Measurements from ENCODE around the gene TCP11.
"Not testable (repeated sequence)": the region's sequence is repeated elsewhere in the genome, so short reads cannot be mapped to it uniquely, and the experiment has no call there.

TCP11 gene

DNA sequence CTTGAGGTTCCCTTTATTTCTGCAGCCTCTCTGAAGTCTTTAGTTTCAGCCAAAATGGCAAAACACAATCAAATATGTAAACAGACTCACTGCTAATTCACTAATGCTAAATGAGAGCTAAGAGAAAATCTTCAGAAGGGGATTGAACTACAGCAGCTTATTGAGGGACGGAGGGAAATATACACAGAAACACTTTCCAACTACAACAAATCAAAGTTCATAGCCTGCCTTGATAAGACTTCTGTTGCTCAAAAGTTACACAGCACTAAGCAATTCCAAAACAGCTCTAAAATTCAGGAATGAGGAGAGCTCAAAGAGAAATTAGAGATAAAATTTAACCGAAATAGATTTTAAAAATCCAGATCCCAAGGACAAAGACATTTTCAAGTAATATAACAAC is 1.7 kb downstream of the TCP11 start:
- H3K27ac ChIP-seq (ENCODE audit: insufficient read depth, low read length, poor library complexity, severe bottlenecking) = no peak overlapping the region
- H3K4me1 ChIP-seq (ENCODE audit: control insufficient read depth, insufficient read depth, low read length, poor library complexity, severe bottlenecking) = peaks cover 8% of the 10 kb centered on the region
- no peak for DNase-seq
- H3K27me3 ChIP-seq (replicated peaks; ENCODE audit: control insufficient read depth, insufficient read depth, low read length, poor library complexity, severe bottlenecking) = peaks cover 7% of the 10 kb centered on the region
- no peaks in the 10 kb centered on the region for H3K9me3 ChIP-seq (ENCODE audit: control insufficient read depth, low read length)
- H3K36me3 ChIP-seq (ENCODE audit: control insufficient read depth, insufficient read depth, low read length) = no peaks in the 10 kb centered on the region
- no peak overlapping the region for H3K4me3 ChIP-seq (ENCODE audit: insufficient read depth, low read depth, low read length, poor library complexity, severe bottlenecking)

DNA sequence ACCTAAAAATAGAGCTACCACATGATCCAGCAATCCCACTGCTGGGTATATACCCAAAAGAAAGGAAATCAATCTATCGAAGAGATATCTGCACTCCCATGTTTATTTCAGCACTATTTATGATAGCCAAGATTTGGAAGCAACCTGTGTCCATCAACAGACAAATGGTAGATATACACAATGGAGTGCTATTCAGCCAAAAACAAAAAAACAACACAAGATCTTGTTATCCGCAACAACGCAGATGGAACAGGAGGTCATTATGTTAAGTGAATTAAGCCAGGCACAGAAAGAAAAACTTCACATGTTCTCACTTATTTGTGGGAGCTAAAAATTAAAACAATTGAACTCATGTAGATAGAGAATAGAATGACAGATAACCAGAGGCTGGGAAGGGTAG is 2.9 kb downstream of the TCP11 start:
- H3K27me3 ChIP-seq (replicated peaks; ENCODE audit: control insufficient read depth, insufficient read depth, low read length, poor library complexity, severe bottlenecking); H3K4me3 ChIP-seq (ENCODE audit: insufficient read depth, low read depth, low read length, poor library complexity, severe bottlenecking); H3K9me3 ChIP-seq (ENCODE audit: control insufficient read depth, low read length); DNase-seq; H3K27ac ChIP-seq (ENCODE audit: insufficient read depth, low read length, poor library complexity, severe bottlenecking); H3K4me1 ChIP-seq (ENCODE audit: control insufficient read depth, insufficient read depth, low read length, poor library complexity, severe bottlenecking); H3K36me3 ChIP-seq (ENCODE audit: control insufficient read depth, insufficient read depth, low read length): not testable (repeated sequence)

DNA sequence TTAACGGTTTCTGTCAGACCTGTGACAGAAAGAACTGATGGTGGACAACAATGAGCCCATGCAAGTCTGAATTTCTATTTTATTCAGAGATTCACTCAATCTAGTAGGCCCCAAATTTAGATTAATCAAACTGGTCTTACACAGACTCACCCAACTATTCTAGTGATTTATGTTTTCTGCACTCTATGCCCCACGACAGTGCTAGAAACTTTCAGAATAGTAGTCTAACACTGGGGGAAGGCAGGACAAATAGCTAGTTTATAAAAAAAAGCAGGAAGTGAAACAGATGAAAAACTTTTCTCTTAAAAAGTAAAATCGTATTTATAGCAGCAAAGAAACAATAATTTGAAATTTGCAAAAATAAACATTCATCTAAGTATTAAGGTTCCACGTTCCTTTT is 5.0 kb downstream of the TCP11 start:
- no peaks in the 10 kb centered on the region for H3K9me3 ChIP-seq (ENCODE audit: control insufficient read depth, low read length)
- no peak overlapping the region for H3K27ac ChIP-seq (ENCODE audit: insufficient read depth, low read length, poor library complexity, severe bottlenecking)
- peaks cover 7% of the 10 kb centered on the region for H3K27me3 ChIP-seq (replicated peaks; ENCODE audit: control insufficient read depth, insufficient read depth, low read length, poor library complexity, severe bottlenecking)
- DNase-seq = no peak
- H3K4me1 ChIP-seq (ENCODE audit: control insufficient read depth, insufficient read depth, low read length, poor library complexity, severe bottlenecking) = peaks cover 7% of the 10 kb centered on the region
- H3K36me3 ChIP-seq (ENCODE audit: control insufficient read depth, insufficient read depth, low read length) = no peaks in the 10 kb centered on the region
- no peak overlapping the region for H3K4me3 ChIP-seq (ENCODE audit: insufficient read depth, low read depth, low read length, poor library complexity, severe bottlenecking)

DNA sequence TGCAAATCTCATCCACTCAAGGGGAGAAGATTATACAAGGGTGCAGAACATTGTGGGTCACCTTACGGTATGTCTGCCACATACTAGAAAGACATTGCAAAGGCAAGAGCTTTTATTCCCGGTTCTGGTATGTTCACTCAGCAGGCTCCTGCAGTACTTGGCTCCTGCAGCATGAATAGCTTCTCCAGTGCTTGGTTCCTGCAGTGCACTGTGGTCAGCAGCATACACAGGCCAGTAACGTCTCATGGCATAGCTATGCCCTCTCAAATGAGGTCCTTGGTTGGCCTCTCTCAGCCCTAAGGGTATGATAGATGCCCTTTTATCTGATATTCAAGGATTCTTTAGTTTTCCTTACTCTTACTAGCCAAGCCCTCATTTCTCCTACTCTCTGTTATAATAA is 12.6 kb downstream of the TCP11 start:
- Histone ChIP-seq H3K27ac (ENCODE audit: insufficient read depth, low read length, poor library complexity, severe bottlenecking) (no peak overlapping the region), H3K4me1 (ENCODE audit: control insufficient read depth, insufficient read depth, low read length, poor library complexity, severe bottlenecking) (no peaks in the 10 kb centered on the region), H3K4me3 (ENCODE audit: insufficient read depth, low read depth, low read length, poor library complexity, severe bottlenecking) (no peak overlapping the region), H3K36me3 (ENCODE audit: control insufficient read depth, insufficient read depth, low read length) (no peaks in the 10 kb centered on the region), H3K9me3 (ENCODE audit: control insufficient read depth, low read length) (no peaks in the 10 kb centered on the region), H3K27me3 (replicated peaks; ENCODE audit: control insufficient read depth, insufficient read depth, low read length, poor library complexity, severe bottlenecking) (no peaks in the 10 kb centered on the region)
- no peak for DNase-seq

DNA sequence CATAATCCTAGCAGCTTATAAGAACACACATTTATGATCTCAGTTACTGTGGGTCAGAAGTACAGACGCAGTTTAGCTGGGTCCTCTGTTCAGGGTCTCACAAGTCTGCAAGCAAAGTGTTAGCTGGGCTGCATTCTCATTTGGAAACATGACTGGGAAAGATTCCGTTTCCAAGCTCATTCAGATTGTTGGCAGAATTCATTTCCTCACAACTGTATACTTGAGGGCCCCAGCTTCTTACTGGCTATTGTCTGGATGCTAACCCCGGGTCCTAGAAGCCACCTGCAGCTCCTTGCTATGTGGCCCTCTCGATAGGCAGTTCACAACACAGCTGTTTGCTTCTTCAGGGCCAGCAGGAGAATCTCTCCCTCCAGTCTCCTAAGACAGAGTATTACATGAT is 13.1 kb downstream of the TCP11 start:
- H3K36me3 ChIP-seq (ENCODE audit: control insufficient read depth, insufficient read depth, low read length) = no peaks in the 10 kb centered on the region
- no peak for DNase-seq
- H3K4me3 ChIP-seq (ENCODE audit: insufficient read depth, low read depth, low read length, poor library complexity, severe bottlenecking) = no peak overlapping the region
- no peaks in the 10 kb centered on the region for H3K27me3 ChIP-seq (replicated peaks; ENCODE audit: control insufficient read depth, insufficient read depth, low read length, poor library complexity, severe bottlenecking)
- no peaks in the 10 kb centered on the region for H3K4me1 ChIP-seq (ENCODE audit: control insufficient read depth, insufficient read depth, low read length, poor library complexity, severe bottlenecking)
- H3K27ac ChIP-seq (ENCODE audit: insufficient read depth, low read length, poor library complexity, severe bottlenecking) = no peak overlapping the region
- H3K9me3 ChIP-seq (ENCODE audit: control insufficient read depth, low read length) = no peaks in the 10 kb centered on the region

DNA sequence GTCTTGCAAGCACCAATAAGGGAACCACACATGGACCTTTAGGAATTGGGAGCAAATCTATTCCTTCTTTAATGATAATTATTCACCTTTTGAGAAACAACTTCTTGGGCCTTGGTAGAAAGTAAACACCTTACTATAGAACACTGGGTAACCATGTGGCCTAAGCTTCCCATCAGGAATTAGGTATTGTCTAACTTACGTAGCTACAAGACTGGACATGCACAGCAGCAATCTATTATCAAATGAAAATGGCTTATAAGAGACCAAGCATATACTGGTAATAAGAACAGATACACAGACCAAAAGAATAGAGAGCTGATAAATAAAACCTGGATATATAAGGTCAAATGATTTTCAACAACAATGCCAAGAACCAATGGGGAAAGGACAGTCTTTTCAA is 16.8 kb downstream of the TCP11 start:
- H3K27ac ChIP-seq (ENCODE audit: insufficient read depth, low read length, poor library complexity, severe bottlenecking) = no peak overlapping the region
- H3K27me3 ChIP-seq (replicated peaks; ENCODE audit: control insufficient read depth, insufficient read depth, low read length, poor library complexity, severe bottlenecking) = no peaks in the 10 kb centered on the region
- no peaks in the 10 kb centered on the region for H3K9me3 ChIP-seq (ENCODE audit: control insufficient read depth, low read length)
- H3K4me1 ChIP-seq (ENCODE audit: control insufficient read depth, insufficient read depth, low read length, poor library complexity, severe bottlenecking) = no peaks in the 10 kb centered on the region
- H3K4me3 ChIP-seq (ENCODE audit: insufficient read depth, low read depth, low read length, poor library complexity, severe bottlenecking) = no peak overlapping the region
- no peaks in the 10 kb centered on the region for H3K36me3 ChIP-seq (ENCODE audit: control insufficient read depth, insufficient read depth, low read length)
- DNase-seq = no peak

DNA sequence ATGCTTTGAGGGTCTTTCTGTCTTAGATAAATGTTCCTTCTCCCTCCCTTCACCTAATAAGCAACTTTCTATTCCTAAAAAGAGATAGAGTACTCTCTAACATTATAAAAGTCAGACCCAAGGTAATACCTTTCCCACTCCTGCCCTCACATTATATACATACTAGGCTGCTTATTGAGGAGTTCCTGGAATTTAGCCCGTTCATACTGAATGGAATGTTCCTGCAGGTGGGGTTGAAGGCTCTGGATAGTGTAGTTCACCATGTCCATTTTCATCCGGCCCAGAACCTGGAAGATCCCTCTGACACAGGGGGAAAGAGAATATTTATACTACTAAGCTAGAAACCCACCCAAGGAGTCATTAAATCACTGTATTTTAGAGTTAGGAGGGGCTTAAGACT is 20.4 kb downstream of the TCP11 start:
- no peaks in the 10 kb centered on the region for H3K36me3 ChIP-seq (ENCODE audit: control insufficient read depth, insufficient read depth, low read length)
- no peaks in the 10 kb centered on the region for H3K9me3 ChIP-seq (ENCODE audit: control insufficient read depth, low read length)
- H3K4me1 ChIP-seq (ENCODE audit: control insufficient read depth, insufficient read depth, low read length, poor library complexity, severe bottlenecking) = no peaks in the 10 kb centered on the region
- H3K27ac ChIP-seq (ENCODE audit: insufficient read depth, low read length, poor library complexity, severe bottlenecking) = no peak overlapping the region
- DNase-seq = no peak
- H3K27me3 ChIP-seq (replicated peaks; ENCODE audit: control insufficient read depth, insufficient read depth, low read length, poor library complexity, severe bottlenecking) = no peaks in the 10 kb centered on the region
- H3K4me3 ChIP-seq (ENCODE audit: insufficient read depth, low read depth, low read length, poor library complexity, severe bottlenecking) = no peak overlapping the region

DNA sequence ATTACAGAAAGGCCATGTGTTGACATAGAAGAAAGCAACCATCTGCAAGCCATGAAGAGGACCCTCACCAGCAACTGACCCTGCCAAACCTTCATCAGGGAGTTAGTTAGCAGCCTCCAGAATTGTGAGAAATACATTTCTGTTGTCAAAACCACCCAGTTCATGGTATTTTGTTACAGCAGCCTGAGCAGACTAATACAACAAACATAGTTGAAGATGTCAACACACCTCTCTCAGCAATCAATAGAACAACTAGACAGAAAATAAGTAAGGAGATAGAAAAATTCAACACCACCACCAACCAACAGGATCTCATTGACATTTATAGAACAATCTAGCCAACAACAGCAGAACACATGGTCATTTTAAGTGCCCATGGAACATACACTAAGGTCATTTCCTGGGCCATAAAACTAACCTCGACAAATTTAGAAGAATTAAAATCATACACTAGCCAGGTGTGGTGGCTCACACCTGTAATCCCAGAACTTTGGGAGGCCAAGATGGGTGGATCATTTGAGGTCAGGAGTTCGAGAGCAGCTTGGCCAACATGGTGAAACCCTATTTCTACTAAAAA is 32.7 kb downstream of the TCP11 start:
- DNase-seq = no peak
- no peaks in the 10 kb centered on the region for H3K4me1 ChIP-seq (ENCODE audit: control insufficient read depth, insufficient read depth, low read length, poor library complexity, severe bottlenecking)
- no peak overlapping the region for H3K4me3 ChIP-seq (ENCODE audit: insufficient read depth, low read depth, low read length, poor library complexity, severe bottlenecking)
- no peak overlapping the region for H3K27ac ChIP-seq (ENCODE audit: insufficient read depth, low read length, poor library complexity, severe bottlenecking)
- H3K27me3 ChIP-seq (replicated peaks; ENCODE audit: control insufficient read depth, insufficient read depth, low read length, poor library complexity, severe bottlenecking) = no peaks in the 10 kb centered on the region
- H3K9me3 ChIP-seq (ENCODE audit: control insufficient read depth, low read length) = no peaks in the 10 kb centered on the region
- no peaks in the 10 kb centered on the region for H3K36me3 ChIP-seq (ENCODE audit: control insufficient read depth, insufficient read depth, low read length)

DNA sequence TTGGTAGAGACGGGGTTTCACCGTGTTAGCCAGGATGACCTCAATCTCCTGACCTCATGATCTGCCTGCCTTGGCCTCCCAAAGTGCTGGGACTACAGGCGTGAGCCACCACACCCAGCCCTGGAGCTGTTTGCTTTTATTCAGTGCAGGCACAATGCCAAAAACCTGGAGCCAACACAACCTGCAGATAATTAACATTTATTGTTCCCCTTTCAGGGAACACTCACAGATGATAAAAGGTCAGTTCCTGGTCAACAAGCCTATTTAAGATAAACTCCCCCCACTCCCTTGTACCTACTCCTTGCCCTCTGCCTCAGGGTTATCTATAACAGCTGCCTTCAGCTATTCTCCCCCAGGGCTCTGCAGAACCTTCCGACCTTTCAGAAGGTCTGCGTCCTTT is 33.4 kb downstream of the TCP11 start:
- DNase-seq; H3K27ac ChIP-seq (ENCODE audit: insufficient read depth, low read length, poor library complexity, severe bottlenecking); H3K4me3 ChIP-seq (ENCODE audit: insufficient read depth, low read depth, low read length, poor library complexity, severe bottlenecking); H3K27me3 ChIP-seq (replicated peaks; ENCODE audit: control insufficient read depth, insufficient read depth, low read length, poor library complexity, severe bottlenecking); H3K36me3 ChIP-seq (ENCODE audit: control insufficient read depth, insufficient read depth, low read length); H3K4me1 ChIP-seq (ENCODE audit: control insufficient read depth, insufficient read depth, low read length, poor library complexity, severe bottlenecking); H3K9me3 ChIP-seq (ENCODE audit: control insufficient read depth, low read length): not testable (repeated sequence)

DNA sequence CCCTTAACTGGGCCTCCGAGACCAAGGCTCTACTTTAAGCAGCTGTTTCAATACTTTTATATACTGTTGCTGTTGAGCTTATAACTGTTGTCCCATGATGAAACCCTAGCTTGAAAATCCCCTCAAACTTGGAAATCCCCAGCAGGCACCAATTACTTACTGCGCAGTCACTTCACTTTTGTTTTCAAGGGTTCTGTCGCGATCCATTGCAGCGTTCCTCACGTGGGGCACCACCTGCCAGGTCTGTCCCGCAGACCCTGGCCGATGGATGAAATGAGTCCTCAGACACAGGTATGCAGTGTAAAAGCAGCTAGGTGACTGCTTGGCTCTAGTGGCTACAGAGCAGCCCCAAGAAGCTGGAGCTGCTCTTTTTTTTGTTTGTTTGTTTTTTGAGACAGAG is 33.9 kb downstream of the TCP11 start:
- not testable (repeated sequence) for DNase-seq; H3K4me3 ChIP-seq (ENCODE audit: insufficient read depth, low read depth, low read length, poor library complexity, severe bottlenecking); H3K4me1 ChIP-seq (ENCODE audit: control insufficient read depth, insufficient read depth, low read length, poor library complexity, severe bottlenecking); H3K27me3 ChIP-seq (replicated peaks; ENCODE audit: control insufficient read depth, insufficient read depth, low read length, poor library complexity, severe bottlenecking); H3K36me3 ChIP-seq (ENCODE audit: control insufficient read depth, insufficient read depth, low read length); H3K27ac ChIP-seq (ENCODE audit: insufficient read depth, low read length, poor library complexity, severe bottlenecking); H3K9me3 ChIP-seq (ENCODE audit: control insufficient read depth, low read length)

DNA sequence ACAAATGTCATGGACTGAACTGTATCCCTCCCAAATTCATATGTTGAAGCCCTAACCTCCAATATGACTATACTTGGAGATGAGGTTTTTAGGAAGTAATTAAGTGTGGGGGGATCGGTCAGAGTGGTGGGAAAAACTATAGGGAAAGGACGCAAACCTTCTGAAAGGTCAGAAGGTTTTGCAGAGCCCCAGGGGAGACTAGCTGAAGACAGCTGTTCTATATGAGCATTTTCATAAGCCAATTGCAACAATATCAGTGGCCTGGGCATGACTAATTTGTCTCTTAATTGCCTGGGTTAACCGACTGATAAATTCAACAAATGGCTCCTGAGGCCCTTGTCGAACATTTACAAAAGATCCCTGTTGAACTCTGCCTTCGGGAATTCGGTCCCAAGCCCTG is 35.1 kb downstream of the TCP11 start:
- not testable (repeated sequence) for H3K4me3 ChIP-seq (ENCODE audit: insufficient read depth, low read depth, low read length, poor library complexity, severe bottlenecking); H3K9me3 ChIP-seq (ENCODE audit: control insufficient read depth, low read length); DNase-seq; H3K36me3 ChIP-seq (ENCODE audit: control insufficient read depth, insufficient read depth, low read length); H3K4me1 ChIP-seq (ENCODE audit: control insufficient read depth, insufficient read depth, low read length, poor library complexity, severe bottlenecking); H3K27me3 ChIP-seq (replicated peaks; ENCODE audit: control insufficient read depth, insufficient read depth, low read length, poor library complexity, severe bottlenecking); H3K27ac ChIP-seq (ENCODE audit: insufficient read depth, low read length, poor library complexity, severe bottlenecking)
